T-helper 1 cell treated with Interleukin-12 subunit alpha and Interleukin-12 subunit beta and Interleukin-4 antibody, amounts not matched to agents 30 μg/mL and 1 μg/mL, for 36 hours (primary cell): ENCODE results near the gene SPATS2L.

Experiments used
- H3K27ac Mint-ChIP-seq: one replicate; pipeline ENCODE4 v1.8.0; 2021; ENCODE audit warnings: mild to moderate bottlenecking, mixed read lengths
- H3K27me3 Mint-ChIP-seq: one replicate; pipeline ENCODE4 v1.8.0; 2021; ENCODE audit warnings: low read depth, mixed read lengths
- H3K36me3 Mint-ChIP-seq: one replicate; pipeline ENCODE4 v1.8.0; 2021; ENCODE audit warnings: low read depth, mixed read lengths
- H3K4me1 Mint-ChIP-seq: one replicate; pipeline ENCODE4 v1.8.0; 2021; ENCODE audit warnings: low read depth, mixed read lengths
- H3K4me3 Mint-ChIP-seq: one replicate; pipeline ENCODE4 v1.8.0; 2021; ENCODE audit warnings: mild to moderate bottlenecking, moderate library complexity, mixed read lengths
- H3K9me3 Mint-ChIP-seq: one replicate; pipeline ENCODE4 v1.8.0; 2021; ENCODE audit warnings: mixed read lengths

Gene SPATS2L

GRCh38 chr2:200302940-200303727, 3.4 kb upstream of the SPATS2L start:
- peaks cover 42% of the 10 kb centered on the region for H3K27me3 Mint-ChIP-seq
- H3K27ac Mint-ChIP-seq = no peak overlapping the region
- H3K36me3 Mint-ChIP-seq = no peaks in the 10 kb centered on the region
- H3K4me3 Mint-ChIP-seq = no peak overlapping the region
- peaks cover 8% of the 10 kb centered on the region for H3K4me1 Mint-ChIP-seq
- H3K9me3 Mint-ChIP-seq = no peaks in the 10 kb centered on the region

GRCh38 chr2:200305797-200306195, 697 bp upstream of the SPATS2L start:
- Mint-ChIP-seq H3K27me3 (peaks cover 24% of the 10 kb centered on the region), H3K36me3 (no peaks in the 10 kb centered on the region), H3K27ac (peak overlapping the region; percentile 87), H3K4me3 (peak overlapping the region; percentile 90), H3K9me3 (no peaks in the 10 kb centered on the region), H3K4me1 (peaks cover 16% of the 10 kb centered on the region)

- peak overlapping the region; percentile 75 for H3K4me3 Mint-ChIP-seq
- peak overlapping the region; percentile 62 for H3K27ac Mint-ChIP-seq
- peaks cover 21% of the 10 kb centered on the region for H3K27me3 Mint-ChIP-seq
- H3K4me1 Mint-ChIP-seq = peaks cover 16% of the 10 kb centered on the region
- H3K36me3 Mint-ChIP-seq = no peaks in the 10 kb centered on the region
- H3K9me3 Mint-ChIP-seq = no peaks in the 10 kb centered on the region
Measured at GRCh38 chr2:200306931-200307723, 634 bp downstream of the SPATS2L start.

GRCh38 chr2:200307724-200308545, 1.4 kb downstream of the SPATS2L start:
- H3K4me3 Mint-ChIP-seq = peak overlapping the region; percentile 75

GRCh38 chr2:200308546-200309295, 2.2 kb downstream of the SPATS2L start:
- Mint-ChIP-seq H3K27me3 (peaks cover 5% of the 10 kb centered on the region), H3K4me1 (peaks cover 16% of the 10 kb centered on the region), H3K27ac (no peak overlapping the region), H3K36me3 (no peaks in the 10 kb centered on the region), H3K4me3 (no peak overlapping the region), H3K9me3 (no peaks in the 10 kb centered on the region)

More at GRCh38 chr2:200307724-200308545, 1.4 kb downstream of the SPATS2L start:
- Mint-ChIP-seq H3K9me3 (no peaks in the 10 kb centered on the region), H3K27ac (peak overlapping the region; percentile 62), H3K4me1 (peaks cover 16% of the 10 kb centered on the region), H3K36me3 (no peaks in the 10 kb centered on the region), H3K27me3 (peaks cover 13% of the 10 kb centered on the region)

- peaks cover under 1% of the 10 kb centered on the region for H3K27me3 Mint-ChIP-seq
- no peaks in the 10 kb centered on the region for H3K9me3 Mint-ChIP-seq
- H3K4me1 Mint-ChIP-seq = peaks cover 16% of the 10 kb centered on the region
- no peaks in the 10 kb centered on the region for H3K36me3 Mint-ChIP-seq
- H3K4me3 Mint-ChIP-seq = no peak overlapping the region
- no peak overlapping the region for H3K27ac Mint-ChIP-seq
Measured at GRCh38 chr2:200309296-200310049, 3.0 kb downstream of the SPATS2L start.

- H3K27me3 Mint-ChIP-seq = no peaks in the 10 kb centered on the region
- no peaks in the 10 kb centered on the region for H3K36me3 Mint-ChIP-seq
- no peaks in the 10 kb centered on the region for H3K9me3 Mint-ChIP-seq
- H3K27ac Mint-ChIP-seq = no peak overlapping the region
- H3K4me3 Mint-ChIP-seq = no peak overlapping the region
- peaks cover 16% of the 10 kb centered on the region for H3K4me1 Mint-ChIP-seq
Measured at GRCh38 chr2:200310545-200310971, 4.1 kb downstream of the SPATS2L start.

- no peaks in the 10 kb centered on the region for H3K9me3 Mint-ChIP-seq
- peaks cover 16% of the 10 kb centered on the region for H3K4me1 Mint-ChIP-seq
- H3K36me3 Mint-ChIP-seq = no peaks in the 10 kb centered on the region
- no peak overlapping the region for H3K27ac Mint-ChIP-seq
- no peaks in the 10 kb centered on the region for H3K27me3 Mint-ChIP-seq
- no peak overlapping the region for H3K4me3 Mint-ChIP-seq
Measured at GRCh38 chr2:200311139-200311538, 4.6 kb downstream of the SPATS2L start.

- H3K4me3 Mint-ChIP-seq = no peak overlapping the region
- H3K27me3 Mint-ChIP-seq = no peaks in the 10 kb centered on the region
- no peaks in the 10 kb centered on the region for H3K9me3 Mint-ChIP-seq
- no peak overlapping the region for H3K27ac Mint-ChIP-seq
- H3K4me1 Mint-ChIP-seq = peaks cover 13% of the 10 kb centered on the region
- H3K36me3 Mint-ChIP-seq = no peaks in the 10 kb centered on the region
Measured at GRCh38 chr2:200314976-200315567, 8.6 kb downstream of the SPATS2L start.

GRCh38 chr2:200317975-200318374, 11.5 kb downstream of the SPATS2L start:
- Mint-ChIP-seq H3K4me1 (peaks cover 15% of the 10 kb centered on the region), H3K4me3 (no peak overlapping the region), H3K27me3 (no peaks in the 10 kb centered on the region), H3K36me3 (no peaks in the 10 kb centered on the region), H3K9me3 (no peaks in the 10 kb centered on the region), H3K27ac (no peak overlapping the region)

GRCh38 chr2:200318940-200319435, 12.5 kb downstream of the SPATS2L start:
- H3K27ac Mint-ChIP-seq = no peak overlapping the region
- peaks cover 16% of the 10 kb centered on the region for H3K4me1 Mint-ChIP-seq

GRCh38 chr2:200319548-200320337, 13.2 kb downstream of the SPATS2L start:
- H3K27ac Mint-ChIP-seq = no peak overlapping the region
- H3K4me3 Mint-ChIP-seq = no peak overlapping the region
- peaks cover 16% of the 10 kb centered on the region for H3K4me1 Mint-ChIP-seq
- H3K36me3 Mint-ChIP-seq = no peaks in the 10 kb centered on the region
- H3K9me3 Mint-ChIP-seq = no peaks in the 10 kb centered on the region
- H3K27me3 Mint-ChIP-seq = no peaks in the 10 kb centered on the region

More at GRCh38 chr2:200318940-200319435, 12.5 kb downstream of the SPATS2L start:
- Mint-ChIP-seq H3K27me3 (no peaks in the 10 kb centered on the region), H3K9me3 (no peaks in the 10 kb centered on the region), H3K36me3 (no peaks in the 10 kb centered on the region), H3K4me3 (no peak overlapping the region)
